K562 (cell line): ENCODE results near the gene ZNF593OS. TPM values are rescaled to one million over a fixed set of nuclear protein-coding genes. Genes with fewer than 3 reads are reported as not detected.

Source experiments
- BACH1 ChIP-seq: fragments of 200-800 bp; sonication (Bioruptor generic); IDR thresholded peaks from 2 replicates; pipeline ENCODE4 v1.6.1; 2016; ENCODE audit warnings: missing genetic modification characterization, missing compliant biosample characterization
- BCOR ChIP-seq: fragments of 450-650 bp; IDR thresholded peaks from 2 replicates; pipeline ENCODE4 v1.6.1; 2016
- E2F6 ChIP-seq, 2 experiments: IDR thresholded peaks; 2 replicates each; pipeline ENCODE4 v1.6.1; 2011; ENCODE audit warnings: borderline replicate concordance in 1 of 2, control low read depth in 1 of 2, low read depth in 1 of 2, low read length in 1 of 2, mild to moderate bottlenecking in 1 of 2, mixed read lengths in 1 of 2, moderate library complexity in 1 of 2; ENCODE audit not compliant: insufficient read depth in 1 of 2, insufficient read length in 1 of 2, poor library complexity in 1 of 2, severe bottlenecking in 1 of 2; ENCODE audit errors: extremely low read depth in 1 of 2
- KLF10 ChIP-seq: fragments of 250-450 bp; sonication (Bioruptor Pico); IDR thresholded peaks from 2 replicates; pipeline ENCODE4 v1.6.1; 2021; ENCODE audit warnings: matching md5 sums
- LEF1 ChIP-seq: fragments of 450-650 bp; IDR thresholded peaks from 2 replicates; pipeline ENCODE4 v1.6.1; 2016; ENCODE audit warnings: mild to moderate bottlenecking
- MECOM ChIP-seq: fragments of 250-450 bp; sonication (Bioruptor Pico); IDR thresholded peaks from 2 replicates; pipeline ENCODE4 v1.8.0; 2022; ENCODE audit warnings: inconsistent platforms
- MED1 ChIP-seq: sonication (generic); formaldehyde crosslinking; IDR thresholded peaks from 2 replicates; pipeline ENCODE4 v1.8.1; 2023; ENCODE audit warnings: missing genetic modification reagents, borderline replicate concordance
- MTA1 ChIP-seq: fragments of 450-650 bp; IDR thresholded peaks from 2 replicates; pipeline ENCODE4 v1.6.1; 2017; ENCODE audit warnings: borderline replicate concordance
- NFIX ChIP-seq: fragments of 250-450 bp; sonication (Bioruptor Pico); IDR thresholded peaks from 2 replicates; pipeline ENCODE4 v1.4.0; 2020; ENCODE audit warnings: low read depth, mild to moderate bottlenecking, moderate library complexity
- NR2C1 ChIP-seq, 2 experiments: fragments of 450-650 bp; IDR thresholded peaks; 2 replicates each; pipeline ENCODE4 v1.6.1; 2017; ENCODE audit warnings: mild to moderate bottlenecking in 2 of 2, antibody characterized with exemption in 1 of 2, inconsistent platforms in 1 of 2, missing compliant biosample characterization in 1 of 2, missing genetic modification characterization in 1 of 2
- NR3C1 ChIP-seq: sonication (generic); formaldehyde crosslinking; IDR thresholded peaks from 2 replicates; pipeline ENCODE4 v1.8.1; 2022; ENCODE audit warnings: missing genetic modification reagents
- PTTG1 ChIP-seq: fragments of 450-650 bp; IDR thresholded peaks from 2 replicates; pipeline ENCODE4 v1.6.1; 2016; ENCODE audit warnings: low read depth, mild to moderate bottlenecking, missing genetic modification characterization, missing compliant biosample characterization
- SMAD3 ChIP-seq: fragments of 450-650 bp; formaldehyde crosslinking; conservative IDR thresholded peaks from 2 replicates; pipeline ENCODE4 v1.4.0; 2020; ENCODE audit warnings: mild to moderate bottlenecking
- XRCC3 ChIP-seq: fragments of 450-650 bp; IDR thresholded peaks from 2 replicates; pipeline ENCODE4 v1.6.1; 2017; ENCODE audit warnings: mild to moderate bottlenecking, moderate library complexity
- ZNF143 ChIP-seq: sonication (generic); formaldehyde crosslinking; IDR thresholded peaks from 2 replicates; pipeline ENCODE4 v1.9.0; 2022; ENCODE audit warnings: mild to moderate bottlenecking, missing genetic modification reagents
- ZNF263 ChIP-seq: sonication (generic); formaldehyde crosslinking; IDR thresholded peaks from 2 replicates; pipeline ENCODE4 v1.8.0; 2022; ENCODE audit warnings: mild to moderate bottlenecking, missing genetic modification reagents, borderline replicate concordance
- ZNF583 ChIP-seq: fragments of 250-450 bp; sonication (Bioruptor Pico); IDR thresholded peaks from 2 replicates; pipeline ENCODE4 v1.4.0; 2020
- ZNF699 ChIP-seq: fragments of 250-450 bp; sonication (Bioruptor Pico); IDR thresholded peaks from 2 replicates; pipeline ENCODE4 v1.8.0; 2021; ENCODE audit warnings: mild to moderate bottlenecking, moderate library complexity; ENCODE audit not compliant: insufficient replicate concordance
- polyA plus RNA-seq, 8 experiments: library from polyadenylated mRNA; depleted of rRNA in 4 of 8; stranded (reverse) in 5 of 8; unstranded in 3 of 8; fragments of >200 nt; fragmentation: Nextera tagmentation in 2 of 8; fragmentation: Illumina TruSeq in 1 of 8; extraction: Ambion mirVana in 2 of 8; extraction: Trizol in 1 of 8; gene quantifications; 2 replicates each; pipeline versions ENCODE4 v1.2.1 to v1.2.3, GENCODE V29; 2011 to 2014; ENCODE audit warnings: inconsistent platforms in 1 of 8, missing spikeins in 1 of 8
- total RNA-seq, 7 experiments: library from RNA; depleted of rRNA in 6 of 7; stranded (reverse); fragments of >200 nt in 6 of 7; fragmentation: Illumina TruSeq in 2 of 7; extraction: Trizol in 2 of 7; gene quantifications; 2 replicates each; pipeline versions ENCODE4 v1.2.1 to v1.2.3, GENCODE V29; 2011 to 2021; ENCODE audit warnings: low replicate concordance in 1 of 7
- TF ChIP-seq, protein P1 (sequence below): fragments of 250-450 bp; sonication (Bioruptor Pico); IDR thresholded peaks from 2 replicates; pipeline ENCODE4 v1.4.0; 2020; ENCODE audit warnings: mild to moderate bottlenecking, moderate library complexity
- TF ChIP-seq, protein P2 (sequence below): fragments of 450-650 bp; conservative IDR thresholded peaks from 2 replicates; pipeline ENCODE4 v1.6.1; 2016; ENCODE audit warnings: missing genetic modification characterization, low read depth, mild to moderate bottlenecking, missing compliant biosample characterization, moderate library complexity

The ZNF593OS gene
- total and polyA plus RNA-seq, 9 of the 15 experiments (the other 6 are each of a cell fraction or from before 2014, with no cell fraction given), result 0.24 to 0.27 TPM; not detected in 7

- no peak for TF ChIP-seq E2F6 (IDR thresholded peaks at IDR 0.05; ENCODE audit: borderline replicate concordance in 1 of 2, extremely low read depth in 1 of 2, insufficient read depth in 1 of 2, insufficient read length in 1 of 2, low read depth in 1 of 2, low read length in 1 of 2, poor library complexity in 1 of 2, severe bottlenecking in 1 of 2)
- TF ChIP-seq PTTG1, result peak; percentile 66; the same call in 1 of the 2 replicates
- peak; percentile 66; the same call in 1 of the 2 replicates for TF ChIP-seq MECOM (CRISPR knock-in tag)
- peak; percentile 63; the same call in 1 of the 2 replicates for TF ChIP-seq BACH1 (tag)
- 0 out of 2 replicates have a peak, but pooled peaks have one; percentile 14 for TF ChIP-seq SMAD3 (CRISPR knock-in tag)
- no peak for TF ChIP-seq ZNF143 (CRISPR knock-in tag)
- TF ChIP-seq BCOR, result no peak
- 0 out of 2 replicates have a peak, but pooled peaks have one; percentile 14 for TF ChIP-seq ZNF583
- TF ChIP-seq, protein P1, sequence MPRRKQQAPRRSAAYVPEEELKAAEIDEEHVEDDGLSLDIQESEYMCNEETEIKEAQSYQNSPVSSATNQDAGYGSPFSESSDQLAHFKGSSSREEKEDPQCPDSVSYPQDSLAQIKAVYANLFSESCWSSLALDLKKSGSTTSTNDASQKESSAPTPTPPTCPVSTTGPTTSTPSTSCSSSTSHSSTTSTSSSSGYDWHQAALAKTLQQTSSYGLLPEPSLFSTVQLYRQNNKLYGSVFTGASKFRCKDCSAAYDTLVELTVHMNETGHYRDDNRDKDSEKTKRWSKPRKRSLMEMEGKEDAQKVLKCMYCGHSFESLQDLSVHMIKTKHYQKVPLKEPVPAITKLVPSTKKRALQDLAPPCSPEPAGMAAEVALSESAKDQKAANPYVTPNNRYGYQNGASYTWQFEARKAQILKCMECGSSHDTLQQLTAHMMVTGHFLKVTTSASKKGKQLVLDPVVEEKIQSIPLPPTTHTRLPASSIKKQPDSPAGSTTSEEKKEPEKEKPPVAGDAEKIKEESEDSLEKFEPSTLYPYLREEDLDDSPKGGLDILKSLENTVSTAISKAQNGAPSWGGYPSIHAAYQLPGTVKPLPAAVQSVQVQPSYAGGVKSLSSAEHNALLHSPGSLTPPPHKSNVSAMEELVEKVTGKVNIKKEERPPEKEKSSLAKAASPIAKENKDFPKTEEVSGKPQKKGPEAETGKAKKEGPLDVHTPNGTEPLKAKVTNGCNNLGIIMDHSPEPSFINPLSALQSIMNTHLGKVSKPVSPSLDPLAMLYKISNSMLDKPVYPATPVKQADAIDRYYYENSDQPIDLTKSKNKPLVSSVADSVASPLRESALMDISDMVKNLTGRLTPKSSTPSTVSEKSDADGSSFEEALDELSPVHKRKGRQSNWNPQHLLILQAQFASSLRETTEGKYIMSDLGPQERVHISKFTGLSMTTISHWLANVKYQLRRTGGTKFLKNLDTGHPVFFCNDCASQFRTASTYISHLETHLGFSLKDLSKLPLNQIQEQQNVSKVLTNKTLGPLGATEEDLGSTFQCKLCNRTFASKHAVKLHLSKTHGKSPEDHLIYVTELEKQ, result peak; percentile 73; the same call in 1 of the 2 replicates
- no peak for TF ChIP-seq XRCC3
- TF ChIP-seq KLF10 (CRISPR knock-in tag), result no peak
- no peak for TF ChIP-seq NR2C1 (IDR thresholded peaks at IDR 0.05)
- peak; percentile 47; the same call in 1 of the 2 replicates for TF ChIP-seq NR2C1 (tag; IDR thresholded peaks at IDR 0.05)
- no peak for TF ChIP-seq LEF1
- TF ChIP-seq, protein P2, sequence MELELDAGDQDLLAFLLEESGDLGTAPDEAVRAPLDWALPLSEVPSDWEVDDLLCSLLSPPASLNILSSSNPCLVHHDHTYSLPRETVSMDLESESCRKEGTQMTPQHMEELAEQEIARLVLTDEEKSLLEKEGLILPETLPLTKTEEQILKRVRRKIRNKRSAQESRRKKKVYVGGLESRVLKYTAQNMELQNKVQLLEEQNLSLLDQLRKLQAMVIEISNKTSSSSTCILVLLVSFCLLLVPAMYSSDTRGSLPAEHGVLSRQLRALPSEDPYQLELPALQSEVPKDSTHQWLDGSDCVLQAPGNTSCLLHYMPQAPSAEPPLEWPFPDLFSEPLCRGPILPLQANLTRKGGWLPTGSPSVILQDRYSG (tag), result peak; percentile 80
- no peak for TF ChIP-seq NR3C1
- TF ChIP-seq ZNF699 (CRISPR knock-in tag), result no peak
- TF ChIP-seq MTA1, result no peak
- TF ChIP-seq NFIX, result no peak
- TF ChIP-seq ZNF263 (CRISPR knock-in tag), result no peak
- no peak for TF ChIP-seq MED1 (CRISPR knock-in tag)
These were observed 41.9 kb downstream of the ZNF593OS start (continued) for GRCh38 chr1:26129778-26130177.
